ENCODE measurements around the gene ARHGDIB.

The ARHGDIB gene

DNA sequence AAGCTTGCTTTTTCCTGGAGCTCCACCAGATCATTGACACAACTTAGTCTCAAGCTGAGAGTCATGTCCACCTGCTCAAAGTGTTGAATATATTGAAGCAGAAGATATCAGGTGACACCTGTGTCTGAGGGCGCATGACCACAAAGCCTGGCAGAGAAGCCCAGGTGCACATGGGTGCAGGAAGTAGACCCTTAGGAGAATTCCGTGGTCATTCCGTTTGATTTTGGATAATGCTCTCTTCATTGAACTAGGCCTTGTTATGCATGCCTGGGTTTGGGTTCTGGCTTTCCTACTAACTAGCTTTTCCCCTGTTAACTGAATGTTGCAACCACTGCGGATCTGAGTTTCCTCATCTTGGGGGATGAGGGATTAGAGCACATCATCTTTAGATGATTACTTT, 7.1 kb downstream of the ARHGDIB start:
- no peak for DNase-seq

DNA sequence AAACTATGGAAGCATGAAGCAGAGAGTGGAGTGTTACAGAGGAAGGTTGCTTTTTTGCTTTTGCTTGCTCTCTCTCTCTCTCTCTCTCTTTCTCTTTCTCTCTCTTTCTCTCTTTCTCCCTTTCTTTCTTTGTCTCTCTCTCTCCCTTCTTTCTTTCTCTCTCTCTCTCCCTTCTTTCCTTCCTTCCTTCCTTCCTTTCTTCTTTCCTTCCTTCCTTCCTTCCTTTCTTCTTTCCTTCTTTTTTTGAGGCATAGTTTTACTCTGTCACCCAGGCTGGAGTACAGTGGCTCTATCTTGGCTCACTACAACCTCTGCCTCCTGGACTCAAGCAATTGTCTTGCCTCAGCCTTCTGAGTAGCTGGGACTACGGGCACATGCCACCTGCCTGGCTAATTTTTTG, 7.6 kb downstream of the ARHGDIB start:
- DNase-seq, result no peak

DNA sequence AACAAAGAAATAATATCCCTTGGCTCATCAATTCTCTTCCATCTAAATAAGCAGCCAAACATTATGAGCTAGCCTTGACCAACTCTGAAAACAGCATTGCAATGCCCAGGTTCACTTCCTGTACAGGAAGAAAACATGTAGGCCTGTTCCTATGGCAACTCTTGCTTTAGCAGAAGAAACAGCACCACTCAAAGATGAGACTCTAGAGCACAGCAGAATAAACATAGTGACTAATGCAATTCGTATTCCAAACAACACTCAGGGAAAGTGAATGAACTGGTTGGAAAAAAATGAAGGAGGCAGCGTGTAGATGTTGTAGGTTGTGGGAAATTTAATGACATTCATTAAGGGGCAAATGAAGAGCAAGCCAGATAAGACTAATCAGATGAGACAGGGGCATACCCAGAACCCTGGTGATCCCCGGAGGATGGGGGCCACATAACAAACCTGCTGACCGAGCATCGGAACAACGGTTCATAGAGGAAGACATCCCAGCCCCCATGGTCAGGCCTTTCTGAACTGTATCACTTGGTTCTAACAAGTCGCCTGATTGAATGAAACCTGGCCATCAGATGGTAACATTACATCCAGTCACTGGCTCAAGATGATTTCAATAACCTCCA, 9.0 kb downstream of the ARHGDIB start:
- DNase-seq, result peak; percentile 84

DNA sequence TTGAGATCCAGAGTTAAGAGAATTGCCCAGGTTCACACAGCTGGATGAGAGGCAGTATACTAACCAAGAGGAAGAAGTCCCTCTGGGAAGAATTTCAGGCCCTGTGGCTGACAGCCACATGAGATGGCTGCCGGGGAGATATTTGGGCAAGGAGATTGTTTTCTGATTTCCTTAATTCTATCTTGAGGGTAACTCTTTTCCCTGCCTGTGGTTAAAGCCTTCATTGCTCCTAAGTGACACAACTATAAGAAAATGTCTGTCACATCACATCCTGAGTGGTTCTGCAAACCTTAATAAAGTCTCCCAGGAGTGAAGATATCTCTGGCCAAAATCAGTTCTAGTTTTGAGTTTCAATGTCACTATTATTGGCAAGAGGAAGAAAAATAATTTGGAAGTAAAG, 9.6 kb downstream of the ARHGDIB start:
- DNase-seq, result no peak

DNA sequence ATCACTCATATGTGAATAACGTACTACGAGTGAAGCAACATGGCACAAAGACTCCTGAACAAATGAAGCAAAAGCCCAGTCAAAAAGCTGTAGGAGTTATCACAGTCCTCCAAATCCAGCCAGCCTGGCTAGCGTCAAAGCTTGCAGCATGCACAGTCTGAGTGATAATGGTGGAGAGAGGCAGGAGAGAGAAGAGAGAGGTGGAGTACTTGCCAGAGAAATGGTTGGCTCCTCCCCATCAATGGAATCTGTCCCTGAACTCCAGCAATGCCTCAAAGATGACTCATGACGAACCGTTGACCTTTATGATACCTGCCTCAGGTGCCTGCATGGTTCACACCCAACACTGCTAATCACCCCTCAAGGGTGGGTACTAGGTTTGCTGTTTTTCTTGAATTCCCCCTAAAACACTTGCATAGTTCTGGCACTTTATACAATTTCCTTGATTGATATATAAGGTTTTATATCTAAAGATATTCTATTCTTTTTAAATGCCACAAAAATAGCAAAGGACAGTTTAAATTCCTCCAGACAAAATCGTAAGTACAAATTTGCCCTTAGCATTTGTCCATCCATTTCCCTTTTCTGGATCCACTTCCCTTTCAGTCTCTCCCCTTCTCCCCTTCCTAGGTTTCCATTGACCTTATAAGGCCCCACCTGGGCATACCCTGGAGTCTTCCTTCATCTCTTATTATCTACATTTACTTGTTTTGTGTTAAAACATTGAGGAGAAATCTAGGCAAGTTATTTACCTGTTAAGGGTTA, 10.2 kb downstream of the ARHGDIB start:
- DNase-seq, result no peak

DNA sequence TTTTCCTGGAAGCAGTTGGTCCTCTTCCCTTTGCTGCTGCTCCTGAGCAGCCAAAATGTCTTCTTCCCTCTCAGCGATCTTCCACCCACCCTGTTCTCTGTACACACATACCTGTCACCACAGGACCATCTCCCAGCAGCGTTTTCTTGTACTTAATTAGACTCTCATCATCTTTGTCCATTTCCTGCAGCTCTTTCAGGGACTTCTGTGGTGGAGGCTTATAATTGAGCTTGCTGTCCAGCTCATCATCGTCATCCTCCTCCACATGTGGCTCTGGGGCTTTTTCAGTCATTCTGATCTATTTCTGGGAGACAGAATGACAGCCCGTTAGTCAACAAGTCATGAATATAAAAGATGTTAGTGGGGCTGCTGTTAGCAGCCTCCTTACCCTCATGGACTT, 11.0 kb downstream of the ARHGDIB start:
- DNase-seq, result no peak

DNA sequence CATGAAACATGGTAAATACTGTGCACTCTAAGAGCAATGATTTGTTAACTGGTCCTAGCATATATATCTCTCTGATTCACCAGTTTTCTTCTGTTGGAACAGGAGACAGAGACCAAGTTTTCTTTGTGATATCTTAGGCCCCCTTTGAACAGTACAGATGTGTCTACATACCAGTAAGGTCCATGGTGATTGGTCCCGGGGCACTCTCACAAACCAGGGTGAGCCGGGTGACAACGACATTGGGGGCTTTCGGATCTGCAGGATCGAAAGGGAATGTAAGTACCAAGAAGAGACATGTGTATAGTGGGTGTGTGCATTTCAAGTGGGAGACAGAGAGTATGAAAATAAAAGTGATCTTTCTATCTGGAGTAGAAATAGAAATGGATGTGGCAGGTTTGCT, 11.8 kb downstream of the ARHGDIB start:
- DNase-seq, result no peak

DNA sequence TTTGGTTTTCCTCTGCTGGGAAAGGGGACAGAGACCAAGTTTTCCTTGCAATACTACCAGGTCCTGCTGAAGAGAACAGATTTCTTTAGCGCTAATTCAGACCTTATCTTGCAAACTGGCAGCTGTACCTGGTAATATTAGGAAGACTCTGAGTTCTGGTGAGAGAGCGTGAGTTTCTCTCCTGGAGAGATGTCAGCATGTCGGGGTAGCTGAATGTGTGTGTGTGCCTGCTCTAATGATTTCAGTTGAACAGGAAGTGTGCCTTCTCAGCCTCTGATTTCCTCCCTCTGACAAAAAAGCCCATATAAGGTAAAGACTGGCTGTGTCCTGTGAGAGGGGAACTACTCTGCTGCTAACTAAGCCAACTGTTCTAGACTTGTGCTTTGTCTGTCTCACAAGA, 12.7 kb downstream of the ARHGDIB start:
- DNase-seq, result peak; percentile 79

DNA sequence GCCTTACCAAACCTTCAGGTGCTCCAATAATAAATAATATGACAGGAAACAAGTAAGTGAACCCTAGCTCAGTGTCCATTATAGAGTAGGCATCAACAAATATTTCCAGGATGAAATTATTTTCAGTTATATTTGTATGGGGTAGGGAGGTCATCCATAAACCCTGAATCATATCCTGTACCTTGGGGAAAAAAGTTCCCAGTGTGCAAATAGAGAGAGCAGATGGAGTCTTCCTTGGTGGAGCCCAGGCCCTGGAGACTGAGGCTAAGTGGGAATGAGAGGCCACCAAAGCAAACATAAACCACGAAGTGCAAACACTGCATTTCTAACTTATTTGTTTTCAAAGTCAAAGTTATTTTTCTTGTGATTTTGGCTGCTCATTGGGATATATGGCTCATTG, 14.5 kb downstream of the ARHGDIB start:
- peak; percentile 32 for DNase-seq

DNA sequence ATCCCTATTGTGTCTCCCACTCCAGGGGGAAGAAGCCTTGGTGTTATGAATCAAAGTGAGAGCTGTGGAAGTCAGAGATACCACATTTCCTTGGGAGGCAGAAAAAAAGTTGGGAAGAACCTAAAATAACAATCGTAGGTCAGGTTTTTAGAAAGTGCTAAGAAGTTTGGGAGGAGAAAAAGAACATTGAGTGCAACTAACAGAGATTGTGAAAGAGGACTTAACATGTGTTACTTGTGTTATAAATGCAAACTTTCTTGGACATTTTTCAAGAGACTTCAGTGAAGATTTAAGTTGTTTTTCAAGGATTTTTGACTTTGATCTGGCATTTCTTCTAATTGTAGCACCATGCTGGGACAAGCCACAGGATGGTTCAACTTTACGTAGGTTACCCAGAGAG, 15.2 kb downstream of the ARHGDIB start:
- no peak for DNase-seq

DNA sequence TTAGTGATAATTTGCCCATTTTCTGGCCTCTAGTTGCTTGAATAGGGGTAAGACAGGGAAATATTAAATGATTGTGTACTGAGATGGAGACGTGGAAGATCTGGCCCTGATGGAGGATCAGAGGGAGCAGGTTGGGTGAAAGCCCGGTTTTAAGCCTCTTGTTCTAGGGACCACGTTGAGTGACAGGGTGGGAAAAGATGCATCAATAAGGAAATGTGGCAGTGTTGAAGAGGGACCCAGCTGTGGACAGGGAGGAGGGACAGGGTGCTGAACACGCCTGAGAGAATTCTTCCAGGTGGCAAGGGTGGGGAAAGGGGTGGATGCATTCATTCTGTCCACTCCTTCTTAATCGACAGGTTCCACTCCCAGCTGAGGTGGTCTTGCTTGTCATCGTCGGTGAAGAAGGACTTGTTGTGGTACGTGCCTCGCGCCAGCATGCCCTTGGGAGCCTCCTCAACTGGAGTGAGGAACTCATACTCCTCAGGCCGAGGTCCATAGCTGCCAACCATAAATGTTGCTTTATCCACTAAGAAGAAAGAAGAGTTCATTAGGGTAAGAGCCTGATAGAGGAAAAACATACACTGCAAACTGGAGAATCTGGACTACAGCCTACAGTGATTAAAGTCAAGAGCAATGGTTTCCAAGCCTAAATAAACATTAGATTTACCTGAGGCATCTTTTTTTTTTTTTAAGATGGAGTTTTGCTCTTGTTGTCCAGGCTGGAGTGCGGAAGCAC, 19.0 kb downstream of the ARHGDIB start:
- DNase-seq, result no peak

DNA sequence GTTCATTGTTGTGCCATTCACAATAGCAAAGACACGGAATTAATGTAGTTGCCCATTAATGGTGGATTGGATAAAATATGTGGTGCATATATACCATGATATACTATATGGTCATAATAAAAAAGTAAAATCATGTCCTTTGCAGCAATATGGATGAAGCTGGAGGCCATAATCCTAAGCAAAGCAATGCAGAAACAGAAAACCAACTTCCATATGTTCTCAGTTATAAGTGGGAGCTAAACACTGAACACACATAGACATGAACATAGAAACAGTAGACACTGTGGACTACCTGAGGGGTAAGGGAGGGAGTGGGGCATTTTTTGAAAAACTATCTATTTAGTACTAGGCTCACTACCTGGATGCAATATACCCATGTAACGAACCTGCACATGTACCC, 20.0 kb downstream of the ARHGDIB start:
- no peak for DNase-seq

DNA sequence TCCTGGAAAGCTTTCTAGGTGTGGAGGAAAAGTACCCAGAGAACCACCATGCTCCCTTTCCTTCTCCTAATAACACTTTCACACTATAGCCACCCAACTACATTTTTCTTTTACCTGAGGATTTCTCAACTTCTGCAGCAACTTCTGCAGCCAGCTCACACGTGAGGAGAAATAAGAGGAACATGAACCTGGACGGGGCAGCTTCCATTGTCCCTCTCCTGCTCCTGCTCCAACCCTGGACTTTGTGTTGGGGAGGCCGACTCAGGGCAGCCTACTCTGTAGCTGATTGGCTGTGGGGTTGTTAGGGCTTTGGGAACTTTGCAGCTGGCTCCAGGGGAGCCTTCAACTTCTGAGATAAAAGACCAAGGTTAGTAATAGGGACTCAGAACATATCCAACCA, 23.1 kb downstream of the ARHGDIB start, which contains the start of gene ERP27:
TSS of gene ERP27 (minus strand) at position 237 of the 400 bp plus-strand sequence. CDS start at position 208, 29 bp downstream.
- DNase-seq, result no peak

DNA sequence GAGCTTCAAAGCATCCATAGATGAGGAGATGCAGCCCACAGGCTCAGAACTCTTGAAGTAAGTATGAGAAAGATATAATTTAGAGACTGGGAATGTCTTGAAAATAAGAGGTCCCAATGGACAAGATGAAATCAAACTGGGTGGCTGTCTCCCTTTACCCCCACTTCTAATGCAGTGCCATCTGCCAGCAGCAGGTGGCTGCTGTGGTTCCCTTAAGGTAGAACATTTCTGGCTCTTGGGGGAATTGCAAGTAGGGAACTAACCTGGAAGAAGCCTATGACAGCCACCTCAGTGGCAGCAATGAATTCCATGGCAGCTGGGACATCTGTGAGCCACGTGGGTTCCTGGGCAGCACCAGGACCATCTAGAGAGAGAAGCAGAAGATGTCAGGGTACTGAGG, 23.7 kb downstream of the ARHGDIB start:
- DNase-seq, result no peak

DNA sequence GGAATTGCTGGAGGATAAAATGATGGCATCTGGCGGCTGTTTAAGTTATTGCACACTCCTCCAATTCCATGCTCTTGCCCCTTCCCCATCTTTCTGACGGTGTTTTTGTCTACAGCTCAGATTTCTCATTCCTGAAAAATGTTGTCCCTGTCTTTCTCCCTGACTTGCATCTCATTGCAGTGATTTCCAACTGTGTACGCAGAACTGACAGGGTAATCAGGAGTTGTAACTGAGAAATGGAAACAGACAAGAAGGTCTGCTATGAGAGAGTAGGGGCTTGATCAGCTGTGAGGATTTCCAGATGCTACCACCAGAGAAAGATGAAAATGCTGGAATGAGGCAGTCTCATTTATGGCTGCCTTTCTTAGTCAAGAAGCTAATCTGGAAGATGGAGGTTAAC, 24.4 kb downstream of the ARHGDIB start:
- DNase-seq, result no peak

DNA sequence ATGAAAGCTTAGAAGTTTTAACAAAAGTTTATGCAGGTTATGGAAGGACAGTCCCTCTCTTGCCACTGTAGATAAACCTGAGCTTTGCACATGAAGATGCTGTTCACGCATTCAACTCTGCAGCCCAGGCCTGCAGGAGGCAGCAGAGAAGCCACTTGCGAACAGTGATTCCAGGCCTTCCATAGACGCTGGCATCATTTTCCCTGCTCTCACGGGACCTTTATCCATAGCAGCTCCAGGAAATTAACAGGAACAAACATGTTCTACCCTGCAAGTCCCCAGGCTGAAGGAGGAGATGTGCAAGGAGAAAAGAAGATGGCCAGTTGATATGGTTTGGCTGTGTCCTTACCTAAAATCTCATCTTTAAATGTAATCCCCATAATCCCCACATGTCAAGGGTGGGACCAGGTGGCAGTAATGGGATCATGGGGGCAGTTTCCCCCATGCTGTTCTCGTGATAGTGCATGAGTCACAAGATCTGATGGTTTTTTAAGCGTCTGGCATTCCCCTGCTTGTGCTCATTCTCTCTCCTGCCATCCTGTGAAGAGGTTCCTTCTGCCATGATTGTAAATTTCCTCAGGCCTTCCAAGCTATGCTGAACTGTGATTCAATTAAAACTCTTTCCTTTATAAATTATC, 25.1 kb downstream of the ARHGDIB start:
- no peak for DNase-seq

DNA sequence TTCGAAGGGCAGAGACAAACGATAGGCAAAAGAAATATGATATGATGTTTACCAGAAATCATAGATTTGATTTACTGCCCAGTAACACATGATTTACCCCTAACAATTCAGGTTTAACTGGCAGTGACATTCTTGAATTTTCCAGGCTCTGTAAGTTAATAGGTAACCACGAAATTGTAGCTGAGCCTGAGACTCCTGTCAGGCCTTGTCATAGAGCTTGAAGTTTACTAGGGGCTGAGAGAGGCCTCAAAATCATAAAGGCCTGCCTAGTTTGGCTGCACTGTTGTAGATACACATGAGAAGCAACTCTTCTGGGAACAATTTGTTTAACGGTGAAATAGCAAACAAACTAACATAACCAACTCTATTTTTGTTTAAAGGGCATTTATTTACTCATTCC, 26.4 kb downstream of the ARHGDIB start:
- no peak for DNase-seq

DNA sequence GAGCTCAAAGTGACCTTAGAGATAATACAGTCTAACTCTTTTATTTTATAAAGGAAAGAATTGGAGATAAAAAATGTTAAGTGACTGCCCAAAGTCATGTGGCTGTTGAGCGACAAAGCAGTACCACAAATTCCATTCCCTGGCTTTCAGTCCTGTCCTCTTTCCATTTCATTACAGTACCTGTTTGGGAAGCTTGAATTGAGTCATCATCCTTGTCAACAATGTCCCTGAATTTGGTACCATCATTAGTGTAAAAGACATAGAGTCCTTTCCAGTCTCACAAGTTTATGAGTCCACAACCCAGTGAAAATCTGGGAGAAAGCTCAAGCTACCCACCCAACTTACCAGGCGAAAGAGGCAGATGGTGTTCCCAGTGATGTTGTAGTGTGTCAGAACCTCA, 26.9 kb downstream of the ARHGDIB start:
- no peak for DNase-seq

DNA sequence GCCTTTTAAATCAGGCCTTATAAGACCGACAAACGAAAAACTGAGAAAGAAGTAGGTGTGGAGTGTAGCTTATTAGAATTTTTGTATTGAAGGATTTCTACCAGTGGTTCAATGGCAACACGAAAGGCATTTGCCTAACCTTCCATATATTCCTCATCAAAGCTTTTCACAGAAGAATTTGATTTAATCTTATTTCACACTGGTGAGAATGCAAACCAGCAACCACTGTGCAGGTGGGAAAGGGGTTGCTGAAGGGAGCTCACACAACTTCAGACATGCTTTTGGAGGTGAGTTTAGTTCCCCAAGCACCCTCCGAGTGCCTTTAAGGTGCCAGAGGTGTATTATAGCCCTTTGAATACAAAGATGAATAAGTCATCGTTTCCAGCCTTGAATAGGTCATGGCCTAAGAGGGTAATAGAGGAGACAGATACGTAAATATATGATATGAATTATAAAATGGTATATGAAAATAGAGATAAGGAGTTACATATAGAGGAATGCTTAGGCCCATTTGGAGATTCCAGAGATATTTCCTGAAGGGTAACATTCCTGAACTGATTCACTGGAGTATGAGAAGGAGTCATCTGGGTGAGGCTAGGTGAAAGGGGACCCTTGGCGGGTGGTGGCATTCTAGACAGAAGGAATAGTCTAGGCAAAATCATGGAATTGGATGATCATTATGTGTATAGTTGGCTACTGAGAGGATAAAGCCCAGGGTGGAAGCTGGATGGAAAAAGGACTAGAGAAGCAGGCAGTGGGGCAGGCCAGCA, 29.4 kb downstream of the ARHGDIB start:
- DNase-seq, result no peak

DNA sequence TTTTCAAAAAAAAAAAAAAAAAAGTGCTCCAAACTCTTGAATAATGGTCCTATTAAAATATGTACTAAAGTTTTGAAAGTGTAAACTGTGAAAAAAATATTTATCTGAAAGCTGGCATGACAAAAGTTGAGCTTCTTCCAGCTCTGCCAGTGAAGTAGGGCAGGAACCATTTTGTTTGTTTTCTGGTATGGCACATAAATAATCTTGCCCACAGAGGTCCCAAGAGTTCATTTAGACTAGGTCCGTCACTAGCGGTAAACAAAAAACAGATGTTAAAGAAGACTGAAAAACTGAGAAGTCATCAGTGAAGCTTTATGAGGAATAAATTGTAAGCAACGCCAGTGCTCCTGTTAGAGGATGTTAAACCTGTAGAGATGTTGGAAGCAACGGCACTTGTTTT, 30.0 kb downstream of the ARHGDIB start:
- DNase-seq, result no peak

DNA sequence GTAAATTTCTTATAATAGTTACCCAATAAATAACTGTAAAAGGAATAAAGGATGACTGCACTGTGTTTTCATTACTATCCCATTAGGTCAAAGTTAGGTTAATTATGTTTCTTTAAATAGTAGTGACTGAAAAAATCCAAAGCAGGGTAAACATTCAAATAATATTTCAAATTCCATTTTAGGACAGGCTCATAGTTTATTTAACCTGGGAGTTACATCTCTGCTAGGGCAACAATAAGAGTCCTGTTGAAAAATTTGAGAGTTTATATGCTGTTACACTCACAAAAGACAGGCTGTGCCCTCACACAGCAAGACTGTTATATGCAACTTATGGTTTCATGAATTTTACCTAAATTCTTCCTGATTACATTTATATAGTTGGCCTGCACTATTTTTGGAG, 31.1 kb downstream of the ARHGDIB start:
- no peak for DNase-seq

DNA sequence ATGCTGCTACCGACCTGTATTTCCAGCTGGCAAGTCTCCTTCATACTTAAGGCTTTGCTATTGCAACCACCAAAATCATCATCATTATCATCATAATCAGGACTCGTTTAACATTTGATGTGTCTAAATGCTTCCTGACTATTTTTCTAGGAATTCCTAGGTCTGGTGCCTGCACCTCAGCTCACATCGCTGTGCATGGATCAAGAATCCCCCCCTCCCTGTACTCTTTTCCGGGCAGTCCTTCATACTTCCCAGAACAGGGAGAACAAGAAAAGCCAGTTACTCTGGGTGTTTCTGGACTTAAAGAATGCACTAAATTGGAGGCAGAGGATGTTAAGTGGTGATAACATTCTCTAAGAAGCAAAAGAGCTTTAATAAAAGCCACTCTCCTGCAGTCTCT, 32.5 kb downstream of the ARHGDIB start:
- no peak for DNase-seq

DNA sequence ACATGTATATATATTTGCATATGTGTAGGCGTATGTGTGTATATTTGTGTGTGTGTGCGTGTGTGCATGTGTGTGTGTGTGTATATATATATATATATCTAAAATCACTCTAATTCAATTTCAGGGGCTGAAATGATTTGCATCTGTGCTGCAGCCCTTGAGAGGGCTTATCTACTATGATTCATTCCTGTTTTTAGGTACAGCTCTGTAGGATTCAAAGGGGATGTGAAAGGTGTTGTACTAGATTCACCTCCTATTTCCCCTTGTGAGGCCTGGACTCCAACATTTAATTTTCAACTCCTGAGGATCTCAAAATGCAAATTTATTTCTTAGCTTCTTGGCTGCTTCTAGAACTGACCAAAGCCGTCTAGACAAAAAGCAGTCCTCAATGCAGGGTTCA, 34.1 kb downstream of the ARHGDIB start:
- no peak for DNase-seq
